Measurements from ENCODE around the gene MAP3K9. TPM values are rescaled to one million over a fixed set of nuclear protein-coding genes. Genes with fewer than 3 reads are reported as not detected.
A peak's percentile ranks its signal among the peaks of the same experiment; 100 is the strongest.
"Not testable (repeated sequence)": the region's sequence is repeated elsewhere in the genome, so short reads cannot be mapped to it uniquely, and the experiment has no call there.

The MAP3K9 gene
- total RNA-seq, 2 donors from 2014 or later, result 6.2 to 7.5 TPM

- H3K27ac Mint-ChIP-seq, result no peak overlapping the region
- no peaks in the 10 kb centered on the region for H3K9me3 Mint-ChIP-seq
- DNase-seq (peak in 1 of 2 donors; percentile 1), ATAC-seq (replicated peaks in 1 of 2) (peak; percentile 36 to 62)
- no peaks in the 10 kb centered on the region for H3K27me3 Mint-ChIP-seq (ENCODE audit: low read depth)
- no peaks in the 10 kb centered on the region for H3K36me3 Mint-ChIP-seq (ENCODE audit: insufficient read depth in 2 of 2)
- H3K4me3 Mint-ChIP-seq, result no peak overlapping the region
- H3K4me1 Mint-ChIP-seq (ENCODE audit: low read depth), result peaks cover 13% of the 10 kb centered on the region
Observed at GRCh38 chr14:70707138-70708038, 101.9 kb downstream of the MAP3K9 start.

- ATAC-seq (replicated peaks in 1 of 2) (no peak), DNase-seq (no peak)
- no peaks in the 10 kb centered on the region for H3K27me3 Mint-ChIP-seq (ENCODE audit: low read depth)
- no peaks in the 10 kb centered on the region for H3K9me3 Mint-ChIP-seq
- H3K36me3 Mint-ChIP-seq (ENCODE audit: insufficient read depth in 2 of 2), result no peaks in the 10 kb centered on the region
- H3K4me3 Mint-ChIP-seq, result no peak overlapping the region
- H3K27ac Mint-ChIP-seq, result peak overlapping the region; percentile 29
- H3K4me1 Mint-ChIP-seq (ENCODE audit: low read depth), result peaks cover 13% of the 10 kb centered on the region
Observed at GRCh38 chr14:70706177-70706576, 103.1 kb downstream of the MAP3K9 start.

- Mint-ChIP-seq H3K27ac (no peak overlapping the region), H3K36me3 (ENCODE audit: insufficient read depth in 2 of 2) (no peaks in the 10 kb centered on the region), H3K27me3 (ENCODE audit: low read depth) (no peaks in the 10 kb centered on the region), H3K4me1 (ENCODE audit: low read depth) (peaks cover 13% of the 10 kb centered on the region), H3K4me3 (no peak overlapping the region), H3K9me3 (no peaks in the 10 kb centered on the region)
- no peak for DNase-seq
- ATAC-seq (replicated peaks in 1 of 2), result no peak
Observed at GRCh38 chr14:70704960-70705359, 104.4 kb downstream of the MAP3K9 start.

DNA sequence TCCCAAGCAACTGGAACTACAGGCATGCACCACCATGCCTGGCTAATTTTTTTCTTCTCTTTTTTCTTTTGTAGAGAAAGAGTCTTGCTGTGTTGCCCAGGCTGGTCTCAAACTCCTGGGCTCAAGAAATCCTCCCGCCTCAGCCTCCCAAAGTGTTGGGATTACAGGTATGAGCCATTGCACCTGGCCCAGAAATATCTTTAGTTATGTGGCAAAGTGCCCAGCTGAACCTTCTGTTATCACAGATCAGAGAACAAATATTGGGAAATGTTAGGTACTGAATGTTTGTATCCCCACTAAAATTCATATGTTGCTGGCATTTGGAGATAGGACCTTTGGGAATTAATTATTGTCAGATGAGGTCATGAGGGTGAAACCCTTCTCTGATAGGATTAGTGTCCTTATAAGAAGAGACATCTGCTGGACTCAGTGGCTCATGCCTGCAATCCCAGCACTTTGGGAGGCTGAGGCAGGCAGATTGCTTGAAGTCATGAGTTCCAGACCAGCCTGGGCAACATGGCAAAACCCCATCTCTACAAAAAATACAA is 105.6 kb downstream of the MAP3K9 start:
- not testable (repeated sequence) for H3K27ac Mint-ChIP-seq; ATAC-seq (replicated peaks in 1 of 2); H3K4me3 Mint-ChIP-seq; DNase-seq; H3K27me3 Mint-ChIP-seq (ENCODE audit: low read depth); H3K9me3 Mint-ChIP-seq; H3K36me3 Mint-ChIP-seq (ENCODE audit: insufficient read depth in 2 of 2)
- peaks cover 13% of the 10 kb centered on the region for H3K4me1 Mint-ChIP-seq (ENCODE audit: low read depth)

GRCh38 chr14:70702161-70702560 is 107.2 kb downstream of the MAP3K9 start:
- H3K4me3 Mint-ChIP-seq, result no peak overlapping the region
- no peaks in the 10 kb centered on the region for H3K36me3 Mint-ChIP-seq (ENCODE audit: insufficient read depth in 2 of 2)
- no peaks in the 10 kb centered on the region for H3K9me3 Mint-ChIP-seq
- no peaks in the 10 kb centered on the region for H3K27me3 Mint-ChIP-seq (ENCODE audit: low read depth)
- DNase-seq, result no peak
- H3K4me1 Mint-ChIP-seq (ENCODE audit: low read depth), result peaks cover 11% of the 10 kb centered on the region
- no peak overlapping the region for H3K27ac Mint-ChIP-seq
- ATAC-seq (replicated peaks in 1 of 2), result no peak

GRCh38 chr14:70701610-70702009 is 107.7 kb downstream of the MAP3K9 start:
- H3K36me3 Mint-ChIP-seq (ENCODE audit: insufficient read depth in 2 of 2), result no peaks in the 10 kb centered on the region
- H3K4me3 Mint-ChIP-seq, result no peak overlapping the region
- no peak for DNase-seq
- no peak overlapping the region for H3K27ac Mint-ChIP-seq
- no peaks in the 10 kb centered on the region for H3K9me3 Mint-ChIP-seq
- no peak for ATAC-seq (replicated peaks in 1 of 2)
- H3K4me1 Mint-ChIP-seq (ENCODE audit: low read depth), result peaks cover 5% of the 10 kb centered on the region
- H3K27me3 Mint-ChIP-seq (ENCODE audit: low read depth), result no peaks in the 10 kb centered on the region

- no peak overlapping the region for H3K4me3 Mint-ChIP-seq
- no peaks in the 10 kb centered on the region for H3K36me3 Mint-ChIP-seq (ENCODE audit: insufficient read depth in 2 of 2)
- H3K27ac Mint-ChIP-seq, result no peak overlapping the region
- no peaks in the 10 kb centered on the region for H3K27me3 Mint-ChIP-seq (ENCODE audit: low read depth)
- no peaks in the 10 kb centered on the region for H3K9me3 Mint-ChIP-seq
- H3K4me1 Mint-ChIP-seq (ENCODE audit: low read depth), result no peaks in the 10 kb centered on the region
- ATAC-seq (replicated peaks in 1 of 2), result no peak
- no peak for DNase-seq
Observed at GRCh38 chr14:70700955-70701585, 108.2 kb downstream of the MAP3K9 start.

DNA sequence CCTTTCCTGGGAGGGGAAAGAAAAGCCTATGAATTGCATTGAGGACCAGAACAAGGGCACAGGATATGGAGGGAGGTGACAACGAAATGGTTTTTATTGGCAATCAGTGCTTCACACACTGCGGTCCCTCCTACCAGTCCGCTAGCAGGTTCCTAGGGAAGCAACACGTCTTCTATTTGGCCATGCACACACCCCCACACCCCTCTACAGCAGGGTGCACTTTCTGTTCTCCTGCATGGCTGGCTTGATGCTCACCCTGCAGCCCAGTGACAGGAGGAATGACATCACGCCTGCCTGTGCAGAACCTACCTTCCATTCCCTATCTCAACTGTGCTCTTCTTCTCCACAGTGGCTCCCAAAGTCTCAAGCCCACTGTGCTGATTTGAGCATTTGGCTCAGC is 109.7 kb downstream of the MAP3K9 start:
- Mint-ChIP-seq H3K4me3 (no peak overlapping the region), H3K27ac (no peak overlapping the region), H3K4me1 (ENCODE audit: low read depth) (no peaks in the 10 kb centered on the region), H3K9me3 (no peaks in the 10 kb centered on the region), H3K27me3 (ENCODE audit: low read depth) (no peaks in the 10 kb centered on the region), H3K36me3 (ENCODE audit: insufficient read depth in 2 of 2) (no peaks in the 10 kb centered on the region)
- ATAC-seq (replicated peaks in 1 of 2) (no peak), DNase-seq (no peak)

DNA sequence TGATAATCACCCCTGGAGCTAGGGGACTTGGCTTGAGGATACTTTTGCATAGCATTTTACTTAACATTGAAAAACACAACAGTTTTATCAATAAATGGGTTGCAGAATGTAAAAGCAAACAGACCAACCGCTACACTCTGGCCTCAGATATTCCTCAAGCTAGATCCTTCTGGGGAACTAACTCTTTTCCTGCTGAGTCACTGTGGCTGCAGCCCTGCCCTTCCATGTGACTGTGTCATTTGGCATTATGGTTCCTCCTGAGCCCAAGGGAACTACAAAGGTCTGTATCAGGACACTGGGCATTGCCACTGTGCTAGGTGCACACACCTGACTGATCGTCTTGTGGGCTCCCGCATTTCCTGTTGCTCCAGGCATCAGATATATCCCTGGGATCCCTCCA is 111.0 kb downstream of the MAP3K9 start:
- Mint-ChIP-seq H3K27me3 (ENCODE audit: low read depth) (no peaks in the 10 kb centered on the region), H3K36me3 (ENCODE audit: insufficient read depth in 2 of 2) (no peaks in the 10 kb centered on the region), H3K4me3 (no peak overlapping the region), H3K9me3 (no peaks in the 10 kb centered on the region), H3K4me1 (ENCODE audit: low read depth) (no peaks in the 10 kb centered on the region), H3K27ac (no peak overlapping the region)
- DNase-seq, result no peak
- no peak for ATAC-seq (replicated peaks in 1 of 2)

GRCh38 chr14:70697701-70698100 is 111.6 kb downstream of the MAP3K9 start:
- Mint-ChIP-seq H3K9me3 (no peaks in the 10 kb centered on the region), H3K27ac (no peak overlapping the region), H3K27me3 (ENCODE audit: low read depth) (no peaks in the 10 kb centered on the region), H3K4me3 (no peak overlapping the region), H3K36me3 (ENCODE audit: insufficient read depth in 2 of 2) (no peaks in the 10 kb centered on the region), H3K4me1 (ENCODE audit: low read depth) (no peaks in the 10 kb centered on the region)
- no peak for ATAC-seq (replicated peaks in 1 of 2)
- DNase-seq, result no peak

GRCh38 chr14:70696026-70696425 is 113.3 kb downstream of the MAP3K9 start:
- Mint-ChIP-seq H3K4me1 (ENCODE audit: low read depth) (no peaks in the 10 kb centered on the region), H3K4me3 (no peak overlapping the region), H3K27me3 (ENCODE audit: low read depth) (no peaks in the 10 kb centered on the region), H3K36me3 (ENCODE audit: insufficient read depth in 2 of 2) (no peaks in the 10 kb centered on the region), H3K27ac (no peak overlapping the region), H3K9me3 (no peaks in the 10 kb centered on the region)
- no peak for ATAC-seq (replicated peaks in 1 of 2)
- DNase-seq, result no peak

DNA sequence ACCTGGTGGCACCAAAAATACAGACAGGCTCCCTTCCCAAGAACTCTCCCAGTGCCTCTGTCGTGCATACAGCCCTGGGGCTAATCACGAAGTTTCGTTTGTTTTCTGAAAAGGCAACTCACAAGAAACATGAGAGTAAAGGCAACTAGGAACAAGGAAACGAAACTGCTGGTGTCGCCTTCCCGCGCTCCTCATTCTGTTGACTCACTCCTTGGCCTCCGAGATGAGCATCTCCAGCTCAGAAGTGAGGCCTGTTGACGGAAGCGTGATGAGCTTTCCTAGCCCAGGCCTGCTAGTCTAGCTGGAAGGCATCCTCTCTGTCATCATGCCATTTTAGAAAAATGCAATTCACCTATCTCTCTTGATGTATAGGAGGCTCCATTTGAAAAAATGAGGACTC is 117.1 kb downstream of the MAP3K9 start:
- H3K36me3 Mint-ChIP-seq (ENCODE audit: insufficient read depth in 2 of 2), result no peaks in the 10 kb centered on the region
- ATAC-seq (replicated peaks in 1 of 2) (no peak), DNase-seq (no peak)
- H3K27ac Mint-ChIP-seq, result no peak overlapping the region
- H3K27me3 Mint-ChIP-seq (ENCODE audit: low read depth), result no peaks in the 10 kb centered on the region
- no peaks in the 10 kb centered on the region for H3K4me1 Mint-ChIP-seq (ENCODE audit: low read depth)
- no peaks in the 10 kb centered on the region for H3K9me3 Mint-ChIP-seq
- H3K4me3 Mint-ChIP-seq, result no peak overlapping the region

DNA sequence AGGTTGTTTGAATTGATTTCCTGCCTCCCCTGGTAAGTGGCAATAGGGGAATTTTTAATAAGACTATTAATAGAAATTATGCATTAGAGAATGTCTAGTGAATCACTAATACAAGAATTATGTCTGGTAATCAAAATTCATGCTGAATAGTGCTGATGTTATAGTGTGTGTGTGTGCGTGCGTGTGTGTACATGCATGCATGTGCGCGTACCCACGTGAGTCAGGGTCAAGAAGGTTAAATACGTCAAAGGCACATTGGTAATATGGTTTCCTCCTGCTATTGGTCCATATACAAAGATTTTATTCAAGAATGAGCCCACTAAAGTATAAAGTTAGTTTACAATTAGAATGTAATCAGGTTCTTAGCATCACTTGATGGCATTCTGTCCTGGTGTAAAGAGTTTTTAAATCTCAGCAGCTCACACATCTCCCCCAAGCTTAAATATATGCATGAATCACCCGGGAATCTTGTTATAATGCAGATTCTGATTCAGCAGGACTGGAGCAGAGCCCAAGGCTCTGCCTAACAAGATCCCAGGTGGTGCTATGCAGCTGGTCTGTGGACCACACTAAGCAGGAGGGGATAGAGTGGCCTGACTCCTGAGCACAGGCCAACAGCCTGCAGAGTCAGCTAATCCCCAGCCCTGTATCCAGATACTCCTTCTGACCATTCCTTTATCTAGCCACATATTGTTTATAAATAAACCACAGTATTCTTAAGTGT is 123.7 kb downstream of the MAP3K9 start:
- Mint-ChIP-seq H3K27me3 (ENCODE audit: low read depth) (no peaks in the 10 kb centered on the region), H3K4me1 (ENCODE audit: low read depth) (no peaks in the 10 kb centered on the region), H3K36me3 (ENCODE audit: insufficient read depth in 2 of 2) (no peaks in the 10 kb centered on the region), H3K4me3 (no peak overlapping the region), H3K27ac (no peak overlapping the region), H3K9me3 (no peaks in the 10 kb centered on the region)
- ATAC-seq (replicated peaks in 1 of 2), result no peak
- DNase-seq, result no peak

Data from activated T-cell treated with anti-CD3 and anti-CD28 coated beads, Interleukin-2, amount 50 U/mL, for 72 hours (primary cell).